Neural crest cell (in vitro differentiated cells): ENCODE results near the gene MLX. TPM values are rescaled to one million over a fixed set of nuclear protein-coding genes. Genes with fewer than 3 reads are reported as not detected.
A peak's percentile ranks its signal among the peaks of the same experiment; 100 is the strongest.
"Not testable (repeated sequence)": the region's sequence is repeated elsewhere in the genome, so short reads cannot be mapped to it uniquely, and the experiment has no call there.

Experiments
- DNase-seq: peaks from one replicate; pipeline ENCODE4 v3.0.0; 2021; ENCODE audit warnings: low read depth, mixed read lengths, low spot score
- H3K27ac Mint-ChIP-seq: one replicate; pipeline ENCODE4 v1.8.0; 2021; ENCODE audit warnings: mild to moderate bottlenecking, mixed read lengths; ENCODE audit not compliant: unreplicated experiment
- H3K27me3 Mint-ChIP-seq: 2 replicates; pipeline ENCODE4 v1.8.0; 2021; ENCODE audit warnings: low read depth, mild to moderate bottlenecking, mixed read lengths
- H3K36me3 Mint-ChIP-seq: 2 replicates; pipeline ENCODE4 v1.8.0; 2021; ENCODE audit warnings: low read depth, mild to moderate bottlenecking, mixed read lengths
- H3K4me1 Mint-ChIP-seq: 2 replicates; pipeline ENCODE4 v1.8.0; 2021; ENCODE audit warnings: mixed read lengths
- H3K4me3 Mint-ChIP-seq: one replicate; pipeline ENCODE4 v1.8.0; 2021; ENCODE audit warnings: mild to moderate bottlenecking, mixed read lengths
- H3K9me3 Mint-ChIP-seq: 2 replicates; pipeline ENCODE4 v1.8.0; 2021; ENCODE audit warnings: mixed read lengths
- CTCF ChIP-seq: fragments of 200-600 bp; sonication (generic); conservative IDR thresholded peaks from 2 replicates; pipeline ENCODE4 v1.5.0; 2021; ENCODE audit warnings: antibody characterized with exemption, mild to moderate bottlenecking
- total RNA-seq: library from RNA; stranded (reverse); gene quantifications from 2 replicates; pipeline ENCODE4 v1.2.1, GENCODE V29; 2021

Gene MLX
- total RNA-seq, 1 donor from 2014 or later = 38.6 TPM

GRCh38 chr17:42543190-42544079 lies 23.5 kb upstream of the MLX start:
- Mint-ChIP-seq H3K27me3 (no peaks in the 10 kb centered on the region), H3K9me3 (no peaks in the 10 kb centered on the region), H3K4me1 (no peaks in the 10 kb centered on the region), H3K27ac (no peak overlapping the region), H3K4me3 (no peak overlapping the region), H3K36me3 (no peaks in the 10 kb centered on the region)
- no peak for DNase-seq
- TF ChIP-seq CTCF = no peak

GRCh38 chr17:42544874-42545283 lies 22.0 kb upstream of the MLX start:
- H3K9me3 Mint-ChIP-seq = no peaks in the 10 kb centered on the region
- DNase-seq = no peak
- H3K36me3 Mint-ChIP-seq = no peaks in the 10 kb centered on the region
- peaks cover 8% of the 10 kb centered on the region for H3K4me1 Mint-ChIP-seq
- no peak overlapping the region for H3K27ac Mint-ChIP-seq
- TF ChIP-seq CTCF = no peak
- H3K27me3 Mint-ChIP-seq = peaks cover 2% of the 10 kb centered on the region
- peak overlapping the region; percentile 25 for H3K4me3 Mint-ChIP-seq

GRCh38 chr17:42545755-42546505 lies 21.0 kb upstream of the MLX start:
- not testable (repeated sequence) for DNase-seq, H3K27me3 Mint-ChIP-seq, H3K36me3 Mint-ChIP-seq, H3K9me3 Mint-ChIP-seq, H3K4me3 Mint-ChIP-seq, H3K27ac Mint-ChIP-seq
- H3K4me1 Mint-ChIP-seq = peaks cover 11% of the 10 kb centered on the region

- Mint-ChIP-seq H3K4me3 (peak overlapping the region; percentile 67), H3K27ac (no peak overlapping the region)
Measured at GRCh38 chr17:42547001-42547461, 19.9 kb upstream of the MLX start.

GRCh38 chr17:42547698-42548069 lies 19.2 kb upstream of the MLX start:
- Mint-ChIP-seq H3K4me3 (peak overlapping the region; percentile 25), H3K4me1 (peaks cover 13% of the 10 kb centered on the region), H3K27me3 (peaks cover 2% of the 10 kb centered on the region), H3K36me3 (no peaks in the 10 kb centered on the region), H3K9me3 (no peaks in the 10 kb centered on the region), H3K27ac (no peak overlapping the region)
- TF ChIP-seq CTCF = no peak
- no peak for DNase-seq

More at GRCh38 chr17:42547001-42547461, 19.9 kb upstream of the MLX start:
- Mint-ChIP-seq H3K9me3 (no peaks in the 10 kb centered on the region), H3K36me3 (no peaks in the 10 kb centered on the region), H3K4me1 (peaks cover 13% of the 10 kb centered on the region), H3K27me3 (peaks cover 2% of the 10 kb centered on the region)
- TF ChIP-seq CTCF = no peak
- DNase-seq = no peak
